ENCODE data around the gene PPP4C.

Gene PPP4C

DNA sequence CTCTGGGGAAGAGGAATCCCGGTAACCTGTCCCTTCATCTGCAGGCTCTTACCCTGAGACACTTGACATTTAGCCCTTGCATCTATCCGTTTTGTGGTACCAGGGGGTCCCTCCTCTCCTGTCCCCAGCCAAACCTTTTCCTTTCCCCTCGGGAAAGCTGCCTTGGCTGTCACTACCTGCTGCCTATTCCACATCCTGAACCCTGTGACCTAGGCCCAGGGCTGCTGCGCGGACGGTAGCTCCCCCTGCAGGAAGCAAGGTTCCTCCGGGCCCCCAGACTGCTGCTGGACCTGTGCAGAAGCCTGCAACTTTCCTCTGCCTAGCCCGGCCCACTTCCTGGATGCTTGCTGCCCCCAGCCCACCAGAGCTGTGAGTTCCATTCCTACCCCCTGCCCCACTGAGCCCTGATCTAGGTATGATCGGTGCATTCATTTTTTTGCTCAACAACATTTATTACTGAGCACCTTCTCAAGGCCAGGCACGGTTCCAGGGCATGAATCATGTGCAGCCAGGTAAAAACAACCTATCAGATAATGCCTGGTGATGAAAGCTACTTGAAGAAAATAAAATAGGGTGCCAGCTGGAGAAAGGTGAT lies 20.7 kb upstream of the PPP4C start:
- DNase-seq (ENCODE audit: low read depth): no peak

DNA sequence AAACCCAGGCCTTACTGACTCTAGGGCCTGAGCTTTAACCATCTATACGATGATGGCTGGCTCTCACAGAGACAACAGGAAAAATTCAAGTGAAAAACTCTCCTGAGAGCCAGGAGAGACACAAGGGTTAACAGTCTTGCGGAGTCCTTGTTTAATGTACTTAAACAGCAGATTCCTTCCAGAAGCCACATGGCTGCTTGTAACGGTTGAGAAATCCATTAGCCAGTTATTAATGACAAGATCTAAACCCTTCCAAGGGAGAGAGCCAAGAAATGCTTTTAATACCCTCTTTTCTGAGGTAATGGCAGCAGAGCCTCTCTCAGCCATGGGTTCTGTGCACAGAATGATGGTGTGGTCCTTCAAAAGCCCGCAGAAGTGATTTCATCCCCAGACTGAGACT lies 15.4 kb upstream of the PPP4C start:
- no peak for DNase-seq (ENCODE audit: low read depth)

DNA sequence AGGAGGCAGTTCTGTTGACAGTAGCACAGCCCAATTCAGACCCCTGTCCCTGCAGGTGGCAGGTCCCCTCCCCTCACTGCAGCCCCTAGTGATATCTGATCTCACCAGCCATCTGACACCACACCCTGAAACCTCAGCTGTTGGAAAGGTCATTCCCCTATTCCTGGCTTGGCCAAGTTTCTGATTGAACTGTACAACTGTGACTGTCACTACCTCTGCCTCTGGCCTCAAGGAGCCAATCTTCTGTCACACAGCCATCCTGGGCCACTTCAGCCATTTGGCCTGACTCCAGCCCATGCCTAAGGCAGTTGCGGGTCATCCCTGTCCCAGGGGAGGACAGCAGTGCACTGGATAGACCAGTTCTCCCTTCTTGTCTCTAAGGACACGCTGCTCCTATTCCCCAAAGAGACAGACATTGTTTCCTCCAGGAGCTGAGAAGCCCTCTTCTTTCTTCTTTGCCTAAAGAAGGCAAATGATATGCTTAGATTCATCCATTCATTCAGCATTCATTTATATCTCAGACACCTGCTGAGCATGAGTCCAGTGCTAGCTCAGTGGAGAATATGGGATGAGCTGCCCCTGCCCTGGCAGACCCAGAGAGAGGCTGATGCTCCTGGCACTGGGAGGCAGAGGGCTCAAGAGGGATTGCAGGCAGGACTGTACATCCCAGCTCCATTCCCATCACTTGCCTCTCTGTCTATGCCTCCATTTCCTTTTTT lies 14.8 kb upstream of the PPP4C start:
- no peak for DNase-seq (ENCODE audit: low read depth)

DNA sequence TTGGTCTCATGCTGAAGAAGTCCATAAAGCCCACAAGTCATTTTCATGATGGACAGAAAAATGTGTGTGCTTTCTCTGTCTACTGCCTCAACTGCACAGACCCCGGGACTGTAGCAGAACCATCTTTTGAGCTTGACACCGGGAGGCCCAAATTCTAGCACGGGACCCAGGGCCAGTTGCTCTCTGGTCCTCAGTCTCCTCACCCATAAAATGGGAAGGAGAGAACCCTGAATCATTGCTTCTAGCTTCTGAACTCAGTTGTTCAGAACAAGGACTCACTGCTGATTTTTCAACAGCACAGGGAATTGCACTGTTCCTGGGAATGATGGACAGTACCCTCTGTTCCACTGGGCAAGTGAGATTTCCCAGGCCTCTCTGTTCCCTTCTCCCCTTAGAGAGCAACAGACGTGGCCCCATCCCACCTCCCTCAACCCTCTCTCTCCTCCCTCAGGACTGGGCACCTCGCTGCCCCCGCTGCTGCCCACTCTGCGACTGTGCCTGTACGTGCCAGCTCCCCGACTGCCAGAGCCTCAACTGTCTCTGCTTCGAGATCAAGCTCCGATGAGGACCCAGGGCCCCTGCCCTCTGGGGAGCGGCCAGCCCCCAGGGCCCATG lies 12.4 kb upstream of the PPP4C start:
- DNase-seq (ENCODE audit: low read depth): no peak

DNA sequence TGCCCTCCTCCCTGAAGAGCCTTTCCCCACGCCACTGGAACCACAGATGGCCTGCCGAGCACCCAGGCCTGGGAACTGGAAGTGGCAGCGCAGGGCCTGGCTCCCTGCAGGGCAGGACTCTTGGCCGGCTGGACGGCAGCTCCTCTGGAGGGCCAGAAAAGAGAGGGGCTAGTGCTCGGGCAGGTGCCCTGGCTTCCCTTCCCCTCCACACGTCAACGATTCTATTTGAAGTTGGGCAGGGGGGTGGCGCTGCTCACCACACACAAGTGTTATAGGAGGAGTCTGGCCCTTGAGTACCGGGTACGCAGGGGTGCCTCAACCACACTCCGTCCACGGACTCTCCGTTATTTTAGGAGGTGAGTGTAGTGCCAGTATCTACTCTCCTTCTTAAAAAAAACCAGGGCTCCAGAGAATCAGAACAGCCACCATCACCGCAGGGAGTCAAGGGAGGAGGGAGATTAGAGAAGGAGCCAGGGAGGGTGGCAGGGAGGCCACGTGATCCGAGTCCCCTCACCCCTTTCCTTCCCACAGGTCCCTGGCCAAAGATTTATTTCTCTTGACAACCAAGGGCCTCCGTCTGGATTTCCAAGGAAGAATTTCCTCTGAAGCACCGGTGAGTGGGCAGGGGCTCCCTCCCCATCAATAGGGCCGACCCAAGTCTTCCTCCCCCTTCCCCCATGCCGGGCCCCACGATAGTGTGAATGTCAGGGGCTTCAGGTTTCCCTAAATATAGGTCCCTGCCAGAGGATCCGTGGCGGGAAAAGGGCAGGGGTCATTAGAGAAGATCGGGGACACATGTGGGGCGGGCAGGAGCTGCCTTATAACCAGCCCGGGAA lies 11.7 kb upstream of the PPP4C start:
- no peak for DNase-seq (ENCODE audit: low read depth)

DNA sequence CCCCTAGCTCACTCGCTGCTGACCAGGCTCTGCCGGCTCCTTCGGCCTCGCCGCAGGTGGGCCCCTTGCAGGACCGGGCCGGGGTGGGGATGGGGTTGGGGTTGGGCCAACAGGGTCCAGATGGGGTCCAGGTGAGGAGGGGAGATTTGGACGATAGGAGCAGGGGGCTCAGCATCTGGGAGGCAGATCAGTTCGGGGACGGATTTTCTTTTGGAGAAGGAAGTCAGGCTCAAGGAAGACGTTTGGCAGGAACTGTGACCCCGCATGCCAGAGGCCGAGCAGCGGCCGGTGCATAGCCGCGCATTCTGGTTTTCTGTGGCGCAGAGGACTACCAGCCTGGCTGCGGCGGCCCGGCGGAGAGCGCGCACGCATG lies 11.1 kb upstream of the PPP4C start:
- no peak for DNase-seq (ENCODE audit: low read depth)

DNA sequence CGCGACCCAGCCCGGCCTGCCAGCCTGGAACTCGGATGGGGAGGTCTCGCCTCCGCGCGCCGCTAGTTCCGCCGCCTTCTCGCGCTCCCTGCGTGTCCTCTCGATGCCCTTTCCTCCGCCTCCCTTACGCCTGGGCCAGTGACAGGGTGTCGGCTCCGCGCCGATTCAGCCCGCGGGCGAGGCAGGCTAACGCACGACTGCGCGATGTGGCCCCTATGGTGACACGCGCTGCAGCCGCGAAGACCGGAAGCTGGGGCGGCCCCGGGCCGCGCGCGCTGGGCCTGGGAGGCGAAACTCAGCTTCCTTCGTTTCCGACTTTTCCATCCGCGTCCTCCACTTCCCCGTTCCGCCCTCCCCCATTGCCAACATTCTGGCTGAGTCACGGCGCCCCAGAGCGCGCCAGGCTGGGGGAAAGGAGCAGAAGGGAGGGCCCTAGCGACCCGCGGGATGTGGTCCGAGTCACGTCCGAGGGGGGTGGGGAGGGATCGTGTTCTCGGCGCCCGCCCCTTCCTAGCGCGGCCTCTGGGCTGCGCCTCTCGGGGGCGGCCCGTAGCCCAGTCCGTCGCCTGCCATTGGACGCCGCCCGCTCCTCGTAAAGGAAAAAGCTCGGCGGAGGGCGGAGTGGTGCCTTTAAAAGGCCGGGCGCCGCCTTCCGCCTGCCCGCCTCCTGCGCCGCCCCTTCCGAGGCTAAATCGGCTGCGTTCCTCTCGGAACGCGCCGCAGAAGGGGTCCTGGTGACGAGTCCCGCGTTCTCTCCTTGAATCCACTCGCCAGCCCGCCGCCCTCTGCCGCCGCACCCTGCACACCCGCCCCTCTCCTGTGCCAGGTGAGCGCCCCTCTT lies 10.5 kb upstream of the PPP4C start, which contains the start of gene ALDOA:
ALDOA (plus strand) TSS at position 659 of the 841 bp plus-strand sequence. CDS start 1,138 bp downstream, outside the sequence.
- peak; percentile 93 for DNase-seq (ENCODE audit: low read depth)

DNA sequence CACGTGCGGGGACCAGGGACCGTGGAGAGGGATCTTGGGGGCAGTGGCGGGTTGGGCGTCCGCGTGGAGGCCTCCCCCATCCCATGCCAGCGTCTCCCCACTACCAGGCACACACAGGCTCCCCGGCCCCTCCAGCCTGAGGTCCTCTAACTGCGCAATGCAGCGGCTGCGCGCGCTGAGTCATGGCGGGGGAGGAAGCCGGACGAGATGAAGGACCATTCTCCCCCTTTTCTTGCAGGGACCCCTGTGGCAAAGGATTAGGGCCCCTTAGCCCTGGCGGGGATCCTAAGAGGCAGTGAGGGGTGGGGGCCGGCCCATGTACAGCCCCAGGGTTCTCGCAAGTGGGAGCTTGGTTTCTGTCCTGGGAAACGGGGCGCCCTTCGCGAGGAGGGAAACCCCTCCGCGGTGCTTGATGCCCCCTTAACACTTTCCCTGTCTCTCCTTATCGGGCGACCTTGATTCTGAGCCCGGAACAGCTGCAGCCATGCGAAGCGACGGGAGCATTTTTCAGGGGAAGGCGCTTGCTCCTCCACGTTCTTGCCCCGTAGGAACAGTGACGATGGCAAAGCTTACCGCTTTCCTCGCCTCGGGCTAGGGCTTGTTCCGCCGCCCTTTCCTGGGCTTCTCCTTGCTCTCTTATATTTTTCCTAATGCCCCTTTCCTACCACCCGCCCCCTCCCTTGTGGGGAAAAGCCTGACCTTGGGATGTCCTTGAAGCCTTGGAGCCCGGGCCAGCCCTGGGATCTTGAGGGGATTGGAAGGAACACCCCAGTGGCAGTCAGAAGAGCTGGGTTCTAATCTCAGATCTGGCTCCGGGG lies 9.6 kb upstream of the PPP4C start:
- DNase-seq (ENCODE audit: low read depth): no peak

DNA sequence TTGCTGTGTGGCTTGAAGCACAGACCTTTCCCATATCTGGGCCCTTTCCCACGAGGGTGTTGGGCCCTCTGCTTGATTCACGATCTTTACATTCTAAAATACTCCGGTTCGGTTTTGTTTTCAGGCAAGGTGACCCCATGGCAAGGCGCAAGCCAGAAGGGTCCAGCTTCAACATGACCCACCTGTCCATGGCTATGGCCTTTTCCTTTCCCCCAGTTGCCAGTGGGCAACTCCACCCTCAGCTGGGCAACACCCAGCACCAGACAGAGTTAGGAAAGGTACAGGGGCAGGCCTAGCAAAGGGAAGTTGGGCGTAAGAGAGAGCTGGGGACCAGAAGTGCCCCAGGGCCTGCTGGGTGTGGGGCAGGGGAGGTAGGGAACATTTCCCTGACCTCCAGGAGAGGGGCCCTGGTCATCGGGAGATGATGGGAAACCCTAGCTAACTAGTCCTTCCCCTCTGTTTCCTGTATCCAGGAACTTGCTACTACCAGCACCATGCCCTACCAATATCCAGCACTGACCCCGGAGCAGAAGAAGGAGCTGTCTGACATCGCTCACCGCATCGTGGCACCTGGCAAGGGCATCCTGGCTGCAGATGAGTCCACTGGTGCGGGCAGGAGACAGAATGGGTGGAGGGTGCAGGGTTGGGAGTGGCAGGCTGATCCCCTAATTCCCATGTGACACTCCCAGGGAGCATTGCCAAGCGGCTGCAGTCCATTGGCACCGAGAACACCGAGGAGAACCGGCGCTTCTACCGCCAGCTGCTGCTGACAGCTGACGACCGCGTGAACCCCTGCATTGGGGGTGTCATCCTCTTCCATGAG lies 8.8 kb upstream of the PPP4C start:
- no peak for DNase-seq (ENCODE audit: low read depth)

DNA sequence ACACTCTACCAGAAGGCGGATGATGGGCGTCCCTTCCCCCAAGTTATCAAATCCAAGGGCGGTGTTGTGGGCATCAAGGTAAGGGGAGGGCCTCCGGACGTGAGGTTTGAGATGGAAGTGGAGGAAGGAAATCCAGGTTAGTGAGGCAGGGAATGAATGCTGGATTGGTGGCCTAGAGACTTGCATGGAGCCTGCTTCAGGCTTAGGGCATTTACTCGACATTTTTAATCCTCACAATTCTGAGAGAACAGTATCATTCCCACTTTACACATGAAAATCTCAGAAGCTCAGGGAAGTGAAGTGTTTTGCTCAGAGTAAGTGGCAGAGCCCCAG lies 8.2 kb upstream of the PPP4C start:
- DNase-seq (ENCODE audit: low read depth): no peak

DNA sequence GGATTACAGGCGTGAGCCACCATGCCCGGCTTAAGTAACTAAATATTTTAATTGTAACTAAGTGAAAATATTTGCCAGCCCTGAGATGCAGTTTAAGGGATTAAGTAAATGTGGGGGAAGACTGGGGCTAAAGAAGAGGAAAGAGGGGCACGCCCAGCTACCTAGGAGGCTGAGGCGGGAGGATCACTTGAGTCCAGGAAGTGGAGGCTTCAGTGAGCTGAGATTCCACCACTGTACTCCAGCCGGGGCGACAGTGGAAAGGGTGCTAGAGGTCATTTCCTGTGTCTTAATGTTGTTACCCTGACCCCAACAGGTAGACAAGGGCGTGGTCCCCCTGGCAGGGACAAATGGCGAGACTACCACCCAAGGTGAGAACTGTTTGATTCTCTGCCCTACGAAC lies 7.5 kb upstream of the PPP4C start:
- DNase-seq (ENCODE audit: low read depth): no peak

DNA sequence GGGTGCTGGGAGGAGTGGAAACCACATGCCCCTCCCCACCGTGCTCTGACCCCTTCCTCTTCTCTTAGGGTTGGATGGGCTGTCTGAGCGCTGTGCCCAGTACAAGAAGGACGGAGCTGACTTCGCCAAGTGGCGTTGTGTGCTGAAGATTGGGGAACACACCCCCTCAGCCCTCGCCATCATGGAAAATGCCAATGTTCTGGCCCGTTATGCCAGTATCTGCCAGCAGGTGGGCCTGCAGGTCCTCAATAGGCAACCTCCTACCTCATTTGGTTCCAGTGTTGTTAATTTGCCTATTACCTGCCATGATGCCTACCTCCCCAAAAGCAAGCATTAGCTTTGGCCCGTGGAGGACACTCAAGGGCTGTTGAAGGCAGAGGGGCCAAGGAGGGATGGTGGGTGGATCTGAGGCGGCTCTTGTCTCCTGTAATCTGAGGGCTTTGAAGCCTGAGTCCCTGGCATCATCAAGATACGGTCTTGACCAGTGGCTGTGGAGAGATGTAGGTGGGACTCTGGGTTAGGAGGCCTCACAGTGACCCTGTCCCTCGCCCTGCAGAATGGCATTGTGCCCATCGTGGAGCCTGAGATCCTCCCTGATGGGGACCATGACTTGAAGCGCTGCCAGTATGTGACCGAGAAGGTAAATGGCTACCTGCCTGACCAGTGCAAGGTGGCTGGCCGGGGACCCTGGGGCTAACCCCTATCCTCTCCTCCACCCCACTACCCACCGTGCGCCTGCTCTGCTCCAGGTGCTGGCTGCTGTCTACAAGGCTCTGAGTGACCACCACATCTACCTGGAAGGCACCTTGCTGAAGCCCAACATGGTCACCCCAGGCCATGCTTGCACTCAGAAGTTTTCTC lies 6.8 kb upstream of the PPP4C start:
- DNase-seq (ENCODE audit: low read depth): no peak

DNA sequence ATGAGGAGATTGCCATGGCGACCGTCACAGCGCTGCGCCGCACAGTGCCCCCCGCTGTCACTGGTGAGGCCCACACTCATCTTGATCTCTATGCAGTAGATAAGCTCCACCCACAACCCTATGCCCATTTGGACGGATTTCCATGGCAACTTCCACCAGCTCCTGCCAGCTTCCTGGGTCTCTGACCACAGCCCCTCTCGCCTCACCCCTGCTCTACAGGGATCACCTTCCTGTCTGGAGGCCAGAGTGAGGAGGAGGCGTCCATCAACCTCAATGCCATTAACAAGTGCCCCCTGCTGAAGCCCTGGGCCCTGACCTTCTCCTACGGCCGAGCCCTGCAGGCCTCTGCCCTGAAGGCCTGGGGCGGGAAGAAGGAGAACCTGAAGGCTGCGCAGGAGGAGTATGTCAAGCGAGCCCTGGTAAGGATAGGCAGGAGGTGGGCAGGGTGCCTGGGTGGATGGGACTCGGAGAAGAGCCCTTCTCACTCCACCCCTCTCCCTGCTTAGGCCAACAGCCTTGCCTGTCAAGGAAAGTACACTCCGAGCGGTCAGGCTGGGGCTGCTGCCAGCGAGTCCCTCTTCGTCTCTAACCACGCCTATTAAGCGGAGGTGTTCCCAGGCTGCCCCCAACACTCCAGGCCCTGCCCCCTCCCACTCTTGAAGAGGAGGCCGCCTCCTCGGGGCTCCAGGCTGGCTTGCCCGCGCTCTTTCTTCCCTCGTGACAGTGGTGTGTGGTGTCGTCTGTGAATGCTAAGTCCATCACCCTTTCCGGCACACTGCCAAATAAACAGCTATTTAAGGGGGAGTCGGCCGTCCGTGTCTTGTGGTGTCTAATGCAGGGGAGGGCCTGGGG lies 6.0 kb upstream of the PPP4C start:
- no peak for DNase-seq (ENCODE audit: low read depth)

DNA sequence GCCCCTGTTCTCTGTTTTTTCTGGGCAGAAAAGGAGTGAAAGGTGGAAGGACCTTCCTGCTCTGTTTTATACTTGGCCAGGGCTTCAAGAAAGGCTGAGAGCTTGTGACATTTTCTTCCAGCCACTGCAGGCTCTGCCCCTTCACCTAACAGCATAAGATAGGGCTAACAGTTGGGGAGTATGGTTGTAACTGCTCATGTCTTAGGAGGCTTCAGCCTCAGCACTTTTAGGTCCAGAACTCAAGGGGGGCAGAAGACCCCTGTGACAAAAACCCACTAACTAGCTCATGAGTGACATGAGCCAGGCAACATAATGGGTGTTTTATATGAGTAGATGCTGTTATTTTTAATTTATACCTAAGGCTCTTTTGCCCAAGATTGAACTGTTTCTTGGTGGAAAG lies 5.3 kb upstream of the PPP4C start:
- DNase-seq (ENCODE audit: low read depth): no peak

DNA sequence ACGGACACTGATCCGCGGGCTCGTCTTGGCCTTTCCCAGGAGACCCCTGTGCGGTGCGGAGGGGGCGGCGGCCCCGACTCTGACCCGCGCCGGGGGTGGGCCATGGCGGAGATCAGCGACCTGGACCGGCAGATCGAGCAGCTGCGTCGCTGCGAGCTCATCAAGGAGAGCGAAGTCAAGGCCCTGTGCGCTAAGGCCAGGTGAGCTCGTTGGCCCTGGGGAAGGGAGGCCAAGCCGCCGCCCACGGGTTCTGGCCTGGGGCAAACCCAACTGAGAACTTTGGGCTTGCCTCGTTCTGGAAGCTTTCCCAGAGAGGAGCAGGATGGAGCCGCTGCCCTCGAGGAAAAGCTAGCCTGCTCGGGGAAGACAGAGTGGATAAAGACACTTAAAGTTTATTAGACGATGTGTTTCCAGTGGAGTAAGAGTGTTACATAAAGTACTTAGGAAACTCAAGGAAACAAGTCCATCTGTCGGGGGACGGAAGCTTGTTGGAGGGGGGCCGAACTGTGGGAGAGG lies 540 bp downstream of the PPP4C start:
- no peak for DNase-seq (ENCODE audit: low read depth)

DNA sequence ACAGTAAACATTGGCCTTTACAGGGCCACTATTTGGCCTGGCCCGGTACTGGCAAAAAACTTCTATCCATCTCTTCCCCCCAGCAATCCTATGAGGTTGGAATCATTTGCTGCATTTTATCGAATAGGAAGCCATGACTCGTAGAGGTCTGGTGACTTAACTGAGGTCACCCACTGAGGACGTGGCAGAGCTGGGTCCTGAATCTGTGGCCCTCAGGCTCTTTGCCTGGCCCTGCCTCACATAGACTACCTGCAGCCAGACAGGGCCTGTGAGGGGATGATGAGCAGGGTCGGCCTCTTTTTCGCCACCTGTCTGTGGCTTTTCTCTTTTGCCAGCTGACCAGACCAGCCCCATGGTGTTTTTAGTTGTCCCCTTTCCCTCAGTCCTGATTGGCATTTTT lies 1.9 kb downstream of the PPP4C start:
- DNase-seq (ENCODE audit: low read depth): no peak

DNA sequence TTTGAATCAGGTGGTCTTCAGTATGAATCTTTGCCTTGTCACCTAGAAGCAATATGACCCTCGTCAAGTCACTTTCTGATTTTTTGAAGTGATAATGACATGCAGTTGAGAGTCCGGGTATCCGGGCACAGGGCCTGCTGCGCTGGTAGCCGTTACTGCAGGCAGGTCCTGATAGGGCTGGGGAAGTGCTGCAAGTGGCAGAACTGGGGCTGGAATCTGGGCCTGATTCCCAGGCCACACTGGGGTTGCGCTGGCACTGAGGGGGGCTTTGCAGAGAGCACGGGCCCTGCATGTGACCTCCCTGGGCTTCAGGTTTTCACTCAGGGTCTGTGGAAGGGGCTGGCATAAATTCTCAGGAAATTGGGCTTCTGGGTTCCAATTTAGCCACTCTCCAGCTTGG lies 3.0 kb downstream of the PPP4C start:
- DNase-seq (ENCODE audit: low read depth): no peak

DNA sequence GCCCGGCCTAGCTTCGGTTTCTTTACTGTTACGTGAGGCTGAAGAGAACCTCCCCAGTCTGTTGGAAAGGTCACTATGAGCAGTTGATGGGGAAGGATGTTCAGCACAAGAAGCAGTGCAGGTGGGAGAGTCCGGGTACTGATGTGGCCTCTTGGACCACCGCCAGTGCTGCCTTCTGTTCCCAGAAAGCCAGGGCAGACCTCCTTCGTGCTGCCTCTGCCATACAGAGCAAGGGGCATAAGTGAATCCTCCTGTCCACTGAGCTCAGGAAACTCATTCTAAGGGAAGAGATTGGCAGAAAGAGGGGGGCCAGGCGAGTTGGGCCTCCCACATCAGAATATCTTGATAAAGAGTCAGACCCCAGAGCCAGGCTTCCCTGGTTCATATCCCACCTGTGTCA lies 3.7 kb downstream of the PPP4C start:
- no peak for DNase-seq (ENCODE audit: low read depth)

Measured in non-pigmented ciliary epithelial cell (primary cell).